Astrocyte of the hippocampus (primary cell): Measurements from ENCODE around the gene ERFL.

Experiments used
- DNase-seq: peaks from one replicate; pipeline ENCODE4 v3.0.0; 2011; ENCODE audit warnings: low read depth, low spot score

Gene ERFL

DNA sequence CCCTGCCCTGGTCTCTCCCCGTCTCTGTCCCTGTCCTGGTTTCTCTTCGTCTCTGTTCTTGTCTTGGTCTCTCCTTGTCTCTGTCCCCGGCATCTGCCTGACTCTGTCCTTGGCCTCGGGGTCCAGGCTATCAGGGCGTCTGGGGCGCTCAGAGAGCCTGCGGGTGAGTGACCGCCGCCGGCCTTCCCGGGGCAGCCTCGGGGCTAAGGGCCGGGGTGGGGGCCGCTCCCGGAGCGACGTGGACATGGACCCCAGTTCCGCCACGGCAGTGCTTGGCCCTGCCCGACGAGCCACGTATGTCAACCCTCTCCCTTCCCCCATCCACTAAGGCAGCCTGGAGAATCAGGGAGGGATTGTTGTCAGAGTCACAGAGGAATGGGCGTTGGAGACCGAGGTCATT is 30.4 kb downstream of the ERFL start:
- DNase-seq = no peak

DNA sequence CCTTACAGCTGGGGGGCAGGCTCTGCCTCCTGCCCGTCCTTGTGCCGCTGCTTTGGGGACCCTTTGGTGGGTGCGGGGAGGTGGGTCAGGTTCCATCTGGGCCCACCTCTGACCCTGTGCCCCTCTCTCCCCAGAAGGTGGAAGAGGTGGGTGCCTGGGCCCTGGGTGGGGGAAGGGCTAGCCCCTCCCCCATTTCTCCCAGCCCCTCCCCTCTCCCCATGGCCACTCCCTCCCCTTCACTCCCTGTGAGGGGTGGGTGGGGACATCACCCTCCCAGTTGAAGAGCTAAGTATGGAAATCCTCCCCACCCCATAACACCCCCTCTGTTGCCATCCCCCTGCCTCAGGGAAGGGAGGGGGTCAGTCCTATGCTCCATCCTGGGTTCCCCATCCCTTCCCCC is 31.1 kb downstream of the ERFL start:
- DNase-seq = no peak

DNA sequence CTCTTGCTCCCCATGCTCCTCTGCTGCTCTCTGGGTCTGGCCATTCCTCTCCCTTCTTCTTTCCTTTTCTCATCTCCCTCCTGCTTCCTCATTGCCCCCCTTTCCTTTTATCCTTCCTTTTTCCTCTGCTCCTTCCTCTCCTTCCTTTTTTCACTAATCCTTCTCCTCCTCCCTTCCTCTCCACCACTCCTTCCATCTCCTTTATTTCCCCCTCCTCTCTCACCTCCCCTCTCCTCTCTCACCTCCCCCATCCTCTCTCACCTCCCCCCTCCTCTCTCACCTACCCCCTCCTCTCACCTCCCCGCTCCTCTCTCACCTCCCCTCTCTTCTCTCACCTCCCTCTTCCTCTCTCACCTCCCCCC is 31.7 kb downstream of the ERFL start:
- no peak for DNase-seq

DNA sequence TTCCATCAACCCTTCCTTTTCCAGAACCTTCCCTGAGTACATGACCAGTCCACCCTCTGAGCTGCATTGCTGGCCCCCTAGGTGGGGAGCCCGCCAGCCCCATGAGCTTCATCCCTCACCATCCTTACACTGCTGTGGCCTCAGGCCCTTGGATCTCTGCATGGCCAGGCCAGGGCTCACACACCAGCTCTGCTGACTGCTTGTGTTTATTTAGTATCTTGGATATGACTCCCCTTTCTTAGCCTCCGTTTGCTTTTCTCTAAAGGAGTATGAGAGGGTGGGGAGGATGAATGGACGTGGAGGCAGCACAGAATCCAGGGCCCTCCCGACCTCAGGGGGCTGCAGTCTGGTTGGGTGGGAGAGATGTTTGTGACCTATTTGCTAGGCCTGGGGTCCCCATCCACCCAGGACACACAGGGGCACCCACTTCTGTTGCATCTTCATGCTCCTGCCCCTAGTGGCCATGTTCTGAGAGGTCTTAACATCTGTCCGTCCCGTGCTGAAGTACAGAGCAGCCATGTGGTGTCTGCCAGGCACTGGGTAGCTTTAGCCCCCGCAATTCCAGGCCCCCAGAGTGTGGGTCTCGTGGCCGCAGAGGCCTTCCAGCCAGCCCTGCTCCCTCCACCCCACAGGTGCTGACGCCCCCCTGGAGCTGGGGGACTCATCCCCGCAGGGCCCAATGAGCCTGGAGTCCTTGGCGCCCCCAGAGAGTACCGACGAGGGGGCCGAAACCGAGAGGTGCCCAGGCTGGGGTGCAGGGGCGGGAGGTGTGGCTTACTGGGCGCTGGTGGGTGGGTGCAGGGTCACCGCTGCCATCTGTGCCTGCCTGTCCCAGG is 32.3 kb downstream of the ERFL start:
- DNase-seq = no peak

DNA sequence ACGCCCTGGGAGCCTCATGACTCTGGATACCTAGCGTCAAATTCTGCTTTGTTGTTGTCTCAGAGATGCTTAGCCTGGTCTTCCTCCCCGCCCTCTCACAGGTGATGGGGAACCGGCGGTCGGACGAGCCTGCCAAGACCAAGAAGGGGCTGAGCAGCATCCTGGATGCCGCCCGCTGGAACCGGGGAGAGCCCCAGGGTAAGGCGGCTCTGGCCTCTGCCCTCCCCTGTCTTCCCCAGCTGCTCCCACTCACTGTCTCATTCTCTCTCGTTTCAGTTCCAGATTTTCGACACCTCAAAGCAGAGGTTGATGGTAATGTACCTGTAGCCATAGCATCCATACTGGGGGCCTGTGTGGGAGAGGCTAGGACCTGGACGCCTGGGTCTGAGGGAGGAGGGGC is 33.9 kb downstream of the ERFL start:
- no peak for DNase-seq

DNA sequence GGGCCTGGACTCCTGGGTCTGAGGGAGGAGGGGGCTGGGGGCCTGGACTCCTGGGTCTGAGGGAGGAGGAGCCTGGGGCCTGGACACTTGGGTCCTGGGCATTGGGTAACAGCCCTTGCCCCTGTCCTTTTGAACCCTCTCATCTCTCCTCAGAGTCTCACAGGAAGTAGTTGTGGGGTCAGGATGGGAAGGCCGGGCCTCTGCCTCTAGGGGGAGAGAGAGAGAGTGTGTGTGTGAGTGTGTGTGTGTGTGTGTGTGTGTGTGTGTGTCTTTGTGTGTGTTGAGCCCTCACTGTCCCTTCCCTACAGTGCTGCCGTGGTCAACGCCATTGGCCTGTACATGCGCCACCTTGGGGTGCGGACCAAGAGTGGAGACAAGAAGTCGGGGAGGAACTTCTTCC is 34.4 kb downstream of the ERFL start:
- DNase-seq = no peak

DNA sequence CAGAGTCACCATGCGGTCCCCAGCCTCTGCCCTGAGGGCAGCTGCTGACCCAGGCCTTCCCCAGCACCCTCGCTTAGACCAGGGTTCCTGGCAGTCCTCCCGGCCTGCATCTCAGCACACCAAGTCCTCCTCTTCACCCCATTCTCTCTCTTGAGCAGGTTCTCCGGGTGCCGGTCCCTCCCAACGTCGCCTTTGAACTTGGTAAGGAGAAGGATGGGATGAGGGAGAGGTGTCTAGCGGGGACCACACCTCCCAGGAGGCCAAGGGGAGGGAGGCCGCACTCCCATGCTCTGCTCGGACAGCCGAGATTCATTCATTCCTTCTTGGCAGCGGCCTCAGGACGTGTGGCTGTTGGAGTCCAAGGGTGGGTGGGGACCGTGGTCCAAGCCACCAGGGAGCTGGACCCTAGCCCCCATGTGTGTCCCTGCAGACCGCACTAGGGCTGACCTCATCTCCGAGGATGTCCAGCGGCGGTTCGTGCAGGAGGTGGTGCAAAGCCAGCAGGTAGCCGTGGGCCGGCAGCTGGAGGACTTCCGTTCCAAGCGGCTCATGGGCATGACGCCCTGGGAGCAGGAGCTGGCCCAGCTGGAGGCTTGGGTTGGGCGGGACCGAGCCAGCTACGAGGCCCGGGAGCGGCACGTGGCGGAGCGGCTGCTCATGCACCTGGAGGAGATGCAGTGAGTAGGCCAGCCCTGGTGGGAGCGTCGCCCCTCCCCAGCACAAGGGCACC is 35.9 kb downstream of the ERFL start:
- DNase-seq = no peak

DNA sequence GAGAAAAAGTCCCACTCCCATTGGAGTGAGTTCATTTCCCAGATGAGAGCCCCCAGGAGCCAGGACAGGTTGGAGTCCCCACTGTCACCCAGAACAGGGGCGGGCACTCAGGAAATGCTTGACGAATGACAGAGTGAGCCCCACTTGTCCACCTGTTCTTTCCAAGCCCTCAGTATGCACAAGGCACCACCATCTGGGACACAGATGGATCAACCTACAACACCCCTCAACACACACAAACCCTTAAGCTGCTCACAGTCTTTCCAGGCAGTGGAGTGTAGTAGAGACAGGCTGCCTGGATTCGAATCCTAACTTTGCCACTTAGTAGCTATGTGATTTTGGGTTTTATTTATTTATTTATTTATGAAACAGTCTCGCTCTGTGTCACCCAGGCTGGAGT is 37.3 kb downstream of the ERFL start:
- no peak for DNase-seq

DNA sequence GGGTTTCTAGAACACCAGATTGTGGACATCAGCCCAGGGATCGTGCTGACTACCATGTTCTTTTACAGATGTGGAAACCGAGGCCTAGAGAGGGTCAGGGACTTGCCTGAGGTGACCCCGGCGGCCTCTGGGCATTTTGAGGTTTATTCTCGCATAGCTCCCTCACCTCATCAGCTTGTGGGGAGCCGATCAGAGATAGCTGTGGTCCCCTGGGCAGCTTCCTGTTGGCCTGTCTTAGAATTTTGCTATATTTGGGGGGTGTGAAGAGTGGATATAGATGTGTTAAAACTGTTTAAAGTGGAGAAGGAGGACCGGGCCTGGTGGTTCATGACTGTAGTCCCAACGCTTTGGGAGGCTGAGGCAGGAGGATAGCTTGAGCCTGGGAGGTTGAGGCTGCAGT is 38.4 kb downstream of the ERFL start:
- DNase-seq = no peak

DNA sequence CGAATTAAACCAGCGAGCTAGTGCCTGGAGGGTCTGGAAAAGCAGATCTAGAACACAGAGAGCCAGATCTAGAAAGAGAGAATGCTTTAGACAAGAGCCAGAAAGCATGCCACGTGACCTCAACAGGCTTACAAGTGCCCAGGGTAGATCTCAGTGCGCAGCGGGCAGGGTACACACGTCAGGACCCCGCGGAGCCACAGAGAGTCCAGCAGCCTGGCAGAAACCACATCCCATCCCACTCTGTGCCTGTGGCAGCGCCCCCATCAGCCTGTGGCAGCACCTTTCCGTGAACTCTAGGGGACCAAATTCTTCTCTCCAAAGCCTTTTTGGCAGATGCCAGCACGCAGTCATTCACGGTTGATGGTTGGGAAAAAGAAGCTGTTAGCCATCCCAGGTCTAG is 39.3 kb downstream of the ERFL start:
- no peak for DNase-seq

DNA sequence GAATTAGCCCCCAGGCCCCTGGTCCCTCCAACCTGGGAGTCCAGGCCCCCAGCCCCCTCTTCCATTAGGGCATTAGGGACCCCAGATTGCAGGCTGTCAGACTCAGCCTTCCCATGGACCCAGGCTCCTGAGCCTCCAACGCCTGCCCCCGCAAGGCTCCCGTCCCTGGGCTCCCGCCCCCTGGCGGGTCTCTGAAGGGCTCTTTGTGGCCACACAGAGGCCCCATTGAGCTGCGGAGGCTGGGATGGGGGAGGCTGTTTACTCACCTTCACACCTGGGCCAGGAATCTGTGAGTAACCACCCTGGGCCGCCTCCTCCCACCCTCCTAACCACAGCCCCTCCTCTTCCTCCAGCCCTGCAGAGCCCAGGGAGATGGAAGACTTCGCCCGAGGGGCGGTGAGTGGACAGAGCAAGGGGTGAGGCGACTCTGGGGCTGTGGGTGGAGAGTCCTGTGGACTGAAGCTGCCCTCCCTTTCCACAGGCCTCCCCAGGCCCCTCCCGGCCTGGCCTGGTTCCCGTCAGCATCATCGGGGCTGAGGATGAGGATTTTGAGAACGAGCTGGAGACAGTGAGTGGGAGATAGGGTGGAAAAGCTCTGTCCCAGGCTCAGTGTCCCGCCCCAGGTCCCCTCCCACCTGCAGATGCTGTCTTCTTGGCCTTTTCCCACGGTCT is 40.4 kb downstream of the ERFL start:
- DNase-seq = peak; percentile 84

DNA sequence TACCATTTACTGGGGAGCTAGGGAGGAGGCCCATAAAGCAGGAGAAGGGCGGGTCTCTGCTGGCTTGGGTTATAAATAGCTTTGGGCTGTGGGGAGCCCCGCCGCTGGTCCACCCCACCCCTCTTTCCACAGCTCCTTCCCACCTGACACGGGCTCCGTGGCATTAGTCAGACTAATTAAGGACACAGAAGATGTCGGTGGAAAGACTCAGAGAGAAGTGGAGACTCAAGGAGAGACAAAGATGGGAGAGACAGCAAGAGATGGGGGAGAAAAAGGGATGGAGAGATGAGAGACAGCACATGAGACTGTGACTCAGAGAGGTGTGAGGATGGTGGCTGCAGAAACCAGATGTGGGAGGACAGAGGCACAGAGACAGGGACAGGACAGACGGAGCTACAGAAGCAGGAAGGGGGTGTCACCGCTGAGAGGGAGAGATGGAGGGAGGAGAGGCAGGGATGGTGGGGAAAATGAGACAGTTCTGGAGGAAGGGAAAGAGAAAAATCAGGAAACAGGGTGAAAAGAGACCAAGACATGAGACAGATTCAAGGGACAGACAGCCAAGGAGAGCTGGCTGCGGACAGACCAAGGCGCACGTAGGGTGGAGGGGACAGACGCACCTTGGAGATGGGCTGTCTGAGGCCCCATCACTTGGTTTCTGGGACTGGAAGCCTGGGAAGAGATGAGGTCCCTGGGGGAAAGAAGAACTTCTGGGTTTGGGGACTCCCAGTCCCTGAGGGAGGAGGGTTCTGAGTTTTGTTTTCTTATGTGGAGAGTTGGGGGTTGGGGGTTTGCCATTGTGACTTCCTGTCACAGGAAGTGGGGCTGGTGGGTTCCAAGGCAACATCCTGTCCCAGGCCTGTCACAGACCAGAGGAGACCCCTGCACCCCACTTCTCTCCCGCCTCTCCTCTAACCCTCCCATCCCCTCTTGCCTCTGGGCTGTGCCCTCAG is 41.2 kb downstream of the ERFL start:
- no peak for DNase-seq

DNA sequence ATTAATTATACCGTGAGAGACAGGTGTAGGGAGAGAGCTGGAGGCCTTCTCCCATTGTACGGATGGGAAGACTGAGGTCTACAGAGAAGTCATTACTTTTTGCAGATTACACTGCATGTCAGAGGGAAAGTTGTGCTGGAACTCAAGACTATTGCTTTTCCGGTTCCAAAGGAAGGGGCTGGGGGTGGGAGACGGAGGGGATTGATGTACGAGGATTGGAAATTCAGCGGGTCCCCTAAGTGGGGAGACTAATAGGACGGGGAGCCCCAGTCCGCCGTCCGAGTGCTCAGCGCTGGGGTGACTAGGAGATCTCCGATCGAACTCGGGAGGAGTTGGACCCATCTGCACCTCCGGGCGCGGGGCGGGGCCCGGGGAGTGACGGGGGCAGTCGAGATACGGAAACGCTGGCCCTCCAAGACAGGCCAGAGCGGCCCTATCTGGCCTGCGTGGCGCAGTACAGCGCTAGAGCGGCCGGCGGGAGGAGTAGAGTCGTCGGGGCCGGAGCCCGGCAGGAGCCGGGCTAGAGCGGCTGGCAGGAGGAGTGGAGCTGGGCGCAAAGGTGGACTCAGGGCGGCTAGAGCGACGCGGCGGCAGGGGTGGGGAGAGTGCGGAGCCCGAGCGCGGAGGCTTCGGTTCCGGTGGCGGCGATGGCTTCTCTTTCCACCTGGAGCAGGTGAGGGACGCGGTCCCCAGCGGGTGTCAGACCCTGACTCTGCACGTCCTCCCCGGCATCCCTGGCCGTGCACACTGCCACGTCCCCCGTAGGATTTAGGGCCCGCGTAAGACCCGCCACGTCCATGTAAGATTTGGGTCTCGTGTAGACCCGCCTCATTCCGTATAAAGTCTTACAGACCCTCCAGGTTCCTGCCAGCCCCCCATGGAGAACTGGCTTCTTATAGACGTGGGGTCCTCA is 44.2 kb downstream of the ERFL start:
- peak; percentile 98 for DNase-seq

DNA sequence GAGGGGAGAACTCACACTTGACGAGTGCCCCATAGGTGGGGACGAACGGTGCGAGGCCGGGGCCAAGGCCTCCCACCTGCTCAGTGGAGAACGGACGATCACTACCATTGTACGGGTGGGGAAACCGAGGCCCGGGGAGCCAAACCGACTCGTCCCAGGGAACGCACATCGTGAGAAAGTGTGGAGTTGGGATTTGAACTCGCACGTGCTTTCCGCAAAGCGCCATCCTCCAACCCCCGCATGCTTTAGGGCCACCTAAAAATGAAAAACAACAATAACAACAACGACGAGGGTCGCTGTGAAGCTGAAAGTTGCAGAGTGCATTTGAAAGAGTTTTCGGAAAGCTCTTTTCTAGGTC is 44.8 kb downstream of the ERFL start:
- peak; percentile 15 for DNase-seq

DNA sequence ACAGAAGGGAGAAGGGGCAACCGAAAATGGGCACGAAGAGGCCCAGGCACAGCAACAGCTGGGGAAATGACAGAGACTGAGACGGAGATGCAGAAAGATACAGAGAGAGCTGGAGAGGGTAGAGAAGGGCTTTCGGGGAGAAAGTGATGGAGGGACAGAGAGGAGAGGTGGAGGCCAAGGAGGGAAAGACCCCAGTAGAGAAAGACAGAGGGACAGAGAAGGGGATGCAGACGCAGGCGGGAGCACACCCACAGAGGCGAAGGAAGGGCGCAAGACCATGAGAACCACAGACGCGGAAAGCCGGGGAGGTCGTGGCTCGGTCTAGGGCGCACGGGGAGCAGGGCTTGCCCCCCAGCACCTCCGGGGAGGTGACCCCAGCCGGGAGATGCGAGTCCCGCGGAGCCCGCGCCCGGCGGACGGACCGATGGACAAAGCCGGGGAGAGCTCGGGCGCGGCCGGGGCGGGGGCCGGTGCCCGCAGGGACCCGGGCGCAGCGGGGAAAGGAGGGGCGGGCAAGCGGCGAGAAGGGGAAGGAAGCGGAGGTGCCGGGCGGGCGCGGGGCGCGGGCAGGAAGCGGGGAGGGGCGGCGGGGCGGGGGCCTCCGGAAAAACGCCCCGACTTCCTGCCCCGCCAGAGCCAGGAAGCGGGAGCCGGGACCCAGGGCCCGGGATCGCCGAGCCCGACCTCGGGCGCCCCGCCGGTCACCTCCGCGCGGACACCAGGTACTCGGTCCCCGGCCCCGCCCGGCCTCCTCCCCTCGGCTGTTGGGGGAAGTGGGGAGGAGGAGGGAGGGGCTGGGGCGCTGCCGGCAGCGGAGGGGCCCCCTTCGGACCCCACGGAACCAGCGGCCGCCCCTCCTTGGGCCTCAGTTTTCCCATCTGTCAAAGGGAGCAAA is 45.4 kb downstream of the ERFL start, which contains the start of gene ARHGEF1:
TSS of gene ARHGEF1 (plus strand) at position 617 of the 895 bp plus-strand sequence. CDS start 4,899 bp downstream, outside the sequence.
- DNase-seq = peak; percentile 50

DNA sequence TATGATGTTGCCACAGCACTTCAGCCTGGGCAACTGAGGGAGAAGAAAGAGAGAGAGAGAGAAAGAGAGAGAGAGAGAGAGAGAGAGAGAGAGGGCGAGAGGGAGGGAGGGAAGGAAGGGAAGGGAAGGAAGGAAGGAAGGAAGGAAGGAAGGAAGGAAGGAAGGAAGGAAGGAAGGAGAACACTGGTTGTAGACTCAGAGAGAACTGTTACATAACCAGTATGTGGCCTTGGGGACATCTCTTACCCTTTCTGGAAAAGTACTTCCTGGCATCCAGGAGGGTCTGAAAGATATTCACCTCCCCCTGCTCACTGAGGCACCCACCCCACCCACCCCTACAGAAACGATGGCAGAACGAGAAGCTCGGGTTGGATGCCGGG is 47.9 kb downstream of the ERFL start:
- no peak for DNase-seq

DNA sequence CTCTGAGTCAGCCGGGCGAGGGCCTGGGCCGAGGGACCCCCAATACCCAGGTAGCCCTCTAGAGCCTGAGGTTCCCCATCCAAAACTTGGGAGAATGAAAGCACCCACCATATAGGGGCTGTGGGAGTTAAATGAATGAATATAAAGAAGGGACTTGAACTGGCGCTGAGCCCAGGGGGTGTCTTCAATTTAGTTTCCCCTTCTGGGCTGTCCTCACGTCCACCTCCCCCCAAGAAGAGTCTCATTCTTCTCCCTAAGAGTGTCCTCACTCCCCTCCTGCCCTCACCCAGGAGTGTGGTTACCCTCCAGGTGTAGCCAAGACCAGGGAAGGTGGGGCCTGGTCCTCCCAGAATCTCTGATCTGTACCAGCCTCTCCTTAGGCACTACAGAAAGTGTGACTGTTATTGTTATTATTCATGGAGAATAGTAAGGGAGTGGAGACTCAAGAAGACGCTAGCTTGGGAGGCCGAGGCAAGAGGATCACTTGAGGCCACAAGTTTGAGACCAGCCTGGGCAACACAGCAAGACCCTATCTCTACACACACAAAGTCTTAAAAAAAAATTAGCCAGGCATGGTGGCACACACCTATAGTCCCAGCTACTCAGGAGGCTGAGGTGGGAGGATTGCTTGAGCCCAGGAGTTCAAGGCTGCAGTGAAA is 48.5 kb downstream of the ERFL start:
- DNase-seq = no peak

DNA sequence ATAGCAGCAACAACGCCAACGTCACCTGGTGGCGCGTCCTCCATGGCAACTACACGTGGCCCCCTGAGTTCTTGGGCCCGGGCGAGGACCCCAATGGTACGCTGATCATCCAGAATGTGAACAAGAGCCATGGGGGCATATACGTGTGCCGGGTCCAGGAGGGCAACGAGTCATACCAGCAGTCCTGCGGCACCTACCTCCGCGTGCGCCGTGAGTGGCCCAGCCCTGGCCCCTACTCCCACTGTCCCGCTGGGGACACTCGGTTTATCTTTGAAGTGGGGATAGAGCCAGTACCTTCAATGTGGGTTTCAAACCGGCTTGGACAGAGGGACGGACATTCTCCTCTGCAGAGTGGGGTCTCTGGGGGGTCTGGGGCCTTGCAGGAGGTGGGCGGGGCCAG is 49.2 kb downstream of the ERFL start:
- no peak for DNase-seq
